Activated B cell treated with CpG ODN at 0.5 μM for 24 hours (primary cell): ENCODE results near the gene PEDS1. TPM values are rescaled to one million over a fixed set of nuclear protein-coding genes. Genes with fewer than 3 reads are reported as not detected.

Experiments
- ATAC-seq: fragments of 200-7000 bp; cut with Tn5 transposase; one replicate; pipeline ENCODE4 v1.10.0; 2021; ENCODE audit warnings: low read depth, mild to moderate bottlenecking, moderate library complexity
- CTCF ChIA-PET: fragments of 350-600 bp; sonication (Branson Sonifier 250); formaldehyde crosslinking; loops from one replicate; lab custom pipeline; 2021; ENCODE audit warnings: antibody characterized with exemption; lab: Charles Lee
- POLR2A ChIA-PET: fragments of 350-600 bp; sonication (Branson Sonifier 250); formaldehyde crosslinking; loops from one replicate; lab custom pipeline; 2021; ENCODE audit warnings: antibody characterized with exemption; lab: Charles Lee
- DNase-seq: peaks from one replicate; pipeline ENCODE4 v3.0.0; 2022
- H3K27ac Mint-ChIP-seq: one replicate; pipeline ENCODE4 v1.8.0; 2020; ENCODE audit warnings: mixed read lengths
- H3K27me3 Mint-ChIP-seq: one replicate; pipeline ENCODE4 v1.8.0; 2021; ENCODE audit warnings: mixed read lengths
- H3K36me3 Mint-ChIP-seq: one replicate; pipeline ENCODE4 v1.8.0; 2021; ENCODE audit warnings: low read depth, mixed read lengths
- H3K4me1 Mint-ChIP-seq: one replicate; pipeline ENCODE4 v1.8.0; 2021; ENCODE audit warnings: mixed read lengths
- H3K4me3 Mint-ChIP-seq: one replicate; pipeline ENCODE4 v1.8.0; 2020; ENCODE audit warnings: mild to moderate bottlenecking, mixed read lengths
- H3K9me3 Mint-ChIP-seq: one replicate; pipeline ENCODE4 v1.8.0; 2020; ENCODE audit warnings: mixed read lengths
- CTCF ChIP-seq: fragments of 200-600 bp; IDR thresholded peaks from one replicate; pipeline ENCODE4 v1.8.0; 2022; ENCODE audit warnings: antibody characterized with exemption, mild to moderate bottlenecking
- intact Hi-C: fragments of 100-400 bp; cut with micrococcal nuclease; formaldehyde crosslinking; loops from one replicate; pipeline ENCODE4 v1.15.1; 2024
- total RNA-seq: library from RNA; stranded (reverse); gene quantifications from 2 replicates; pipeline ENCODE4 v1.2.3, GENCODE V29; 2022

Gene PEDS1
- total RNA-seq, 1 donor from 2014 or later = 9.8 TPM

GRCh38 chr20:50113420-50114224, 39.9 kb downstream of the PEDS1 start:
- Mint-ChIP-seq H3K27me3 (no peaks in the 10 kb centered on the region), H3K36me3 (peaks cover 15% of the 10 kb centered on the region), H3K27ac (peak overlapping the region; percentile 92), H3K4me3 (peak overlapping the region; percentile 98), H3K4me1 (peaks cover 73% of the 10 kb centered on the region), H3K9me3 (no peaks in the 10 kb centered on the region)
- ChIA-PET POLR2A (interaction anchor here (0.6 to 2.2 kb wide), 5 partner anchors 10 to 358 kb away, joined by 3 to 13 read pairs (median 3); partner anchors contain the start of gene PEDS1), CTCF (interaction anchor here (1.0 kb wide), 1 partner anchor 75 kb away, joined by 3 read pairs; no protein-coding TSS in a partner anchor)
- intact Hi-C loops = loop anchor here (1.0 kb wide), 1 partner anchor 40 kb away; the partner anchor contains the start of gene PEDS1
- TF ChIP-seq CTCF = no peak
- DNase-seq = no peak
- ATAC-seq = no peak

- H3K27me3 Mint-ChIP-seq = no peaks in the 10 kb centered on the region
- CTCF ChIA-PET = interaction anchor here (0.7 to 1.8 kb wide), 3 partner anchors 27 to 134 kb away, joined by 3 to 6 read pairs (median 4); no protein-coding TSS in a partner anchor
- H3K4me1 Mint-ChIP-seq = peaks cover 82% of the 10 kb centered on the region
- peaks cover 21% of the 10 kb centered on the region for H3K36me3 Mint-ChIP-seq
- intact Hi-C loops = loop anchor here (1.0 kb wide), 3 partner anchors 35 to 176 kb away; partner anchors contain the start of genes PEDS1 and RNF114
- ATAC-seq (peak; percentile 78), DNase-seq (peak; percentile 90)
- H3K9me3 Mint-ChIP-seq = no peaks in the 10 kb centered on the region
- peak within 1 kb of the TSS; percentile 92 for H3K27ac Mint-ChIP-seq
- H3K4me3 Mint-ChIP-seq = peak within 1 kb of the TSS; percentile 98
- TF ChIP-seq CTCF = no peak
- POLR2A ChIA-PET = interaction anchor here (0.6 to 2.2 kb wide), 5 partner anchors 9 to 359 kb away, joined by 3 to 13 read pairs (median 3); partner anchors contain the start of gene PEDS1
These were observed 40.8 kb downstream of the PEDS1 start, which contains the start of gene UBE2V1 for GRCh38 chr20:50112512-50113419. TSS of gene UBE2V1 (minus strand) at chr20:50113150. CDS start at chr20:50113128, 22 bp downstream.

GRCh38 chr20:50111829-50112495, 41.6 kb downstream of the PEDS1 start:
- CTCF ChIA-PET = interaction anchor here (0.7 to 1.8 kb wide), 5 partner anchors 8 to 133 kb away, joined by 3 to 6 read pairs (median 4); no protein-coding TSS in a partner anchor
- no peak for ATAC-seq

More at GRCh38 chr20:50111829-50112495, 41.6 kb downstream of the PEDS1 start:
- POLR2A ChIA-PET = interaction anchor here (1.1 to 2.2 kb wide), 2 partner anchors 42 to 57 kb away, joined by 3 to 13 read pairs; partner anchors contain the start of gene PEDS1
- no peak for TF ChIP-seq CTCF
- Mint-ChIP-seq H3K4me3 (peak overlapping the region; percentile 98), H3K4me1 (peaks cover 90% of the 10 kb centered on the region), H3K36me3 (peaks cover 28% of the 10 kb centered on the region), H3K27me3 (no peaks in the 10 kb centered on the region), H3K9me3 (no peaks in the 10 kb centered on the region), H3K27ac (peak overlapping the region; percentile 88)
- intact Hi-C loops = loop anchor here (1.0 to 2.0 kb wide), 3 partner anchors 15 to 176 kb away; partner anchors contain the start of gene RNF114
- no peak for DNase-seq
